Measurements from ENCODE around the gene DNAJC30. TPM values are rescaled to one million over a fixed set of nuclear protein-coding genes. Genes with fewer than 3 reads are reported as not detected.
A peak's percentile ranks its signal among the peaks of the same experiment; 100 is the strongest.

DNAJC30 gene
- total and polyA plus RNA-seq, 2 of the 8 experiments (the other 6 are each of a cell fraction or from before 2014, with no cell fraction given): 6.1 to 6.3 TPM

DNA sequence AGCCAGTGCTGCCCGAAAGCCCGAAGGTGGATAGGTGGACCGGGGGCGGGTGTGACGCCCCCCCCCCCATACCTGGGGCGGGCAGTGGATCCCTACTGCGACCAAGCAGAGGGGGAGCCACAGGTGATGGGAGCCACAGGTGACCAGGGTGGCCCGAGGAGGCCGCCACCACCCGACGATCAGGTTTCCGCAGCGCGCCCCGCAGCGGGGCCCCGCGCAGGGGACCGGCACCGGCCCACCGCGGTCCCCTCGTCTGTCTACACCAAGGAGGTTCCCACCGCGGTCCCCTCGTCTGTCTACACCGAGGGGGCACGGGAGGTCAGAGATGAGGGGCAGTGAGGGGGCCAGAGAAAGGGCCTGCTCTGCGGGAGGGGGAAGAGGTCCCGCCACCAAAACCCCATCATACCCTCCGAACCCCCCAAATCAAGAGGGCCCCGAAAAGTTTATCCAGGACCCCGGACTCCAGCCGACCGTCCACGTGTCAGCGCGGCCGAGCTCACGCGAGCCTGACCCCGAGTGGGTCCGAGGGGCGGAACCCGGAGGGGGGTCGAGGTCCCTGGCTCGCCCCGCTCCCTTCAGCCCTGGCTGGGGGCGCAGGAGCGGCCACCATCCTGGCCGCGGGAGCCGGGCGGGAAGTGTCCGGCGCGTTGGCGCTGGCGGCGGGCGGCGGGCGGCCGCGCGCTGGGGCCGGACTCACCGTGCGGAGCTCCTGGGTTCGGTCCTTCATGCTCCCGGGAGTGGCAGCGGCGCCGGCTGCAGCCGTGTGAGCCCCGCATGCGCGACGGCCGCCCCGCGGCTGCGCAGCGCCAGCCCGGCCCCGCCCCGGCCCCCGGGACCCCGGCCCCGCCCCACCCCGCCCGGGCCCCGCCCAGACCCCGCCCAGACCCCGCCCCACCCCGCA is 35.9 kb upstream of the DNAJC30 start, which contains the start of gene STX1A:
Gene STX1A, minus strand, starts transcription at position 765 of the 901 bp plus-strand sequence. Its CDS starts 38 bp downstream, at position 727.
- Histone ChIP-seq H2AFZ (ENCODE audit: low read length) (no peak within 1 kb of the TSS), H3K14ac (ENCODE audit: insufficient read length) (no peak within 1 kb of the TSS), H3K4ac (replicated peaks; ENCODE audit: insufficient read length, low read depth, low read length) (no peak within 1 kb of the TSS), H3K56ac (replicated peaks; ENCODE audit: insufficient read length, low read depth, low read length) (no peak within 1 kb of the TSS), H4K91ac (replicated peaks; ENCODE audit: insufficient read length, low read length) (no peak within 1 kb of the TSS), H3K36me3 (ENCODE audit: control insufficient read depth in 2 of 4, insufficient read depth in 4 of 4, low read length in 3 of 4) (no peaks in the 10 kb centered on the region), H3K18ac (ENCODE audit: extremely low read depth, low read length) (no peak within 1 kb of the TSS), H2BK15ac (ENCODE audit: low read length) (no peak within 1 kb of the TSS), H4K8ac (ENCODE audit: extremely low read depth, insufficient read depth, low read length) (peak within 1 kb of the TSS; percentile 51; the same call in 1 of the 2 replicates), H2BK5ac (ENCODE audit: low read depth, low read length) (no peak within 1 kb of the TSS), H3K4me2 (ENCODE audit: insufficient read depth in 1 of 2, low read depth in 2 of 2, low read length in 2 of 2) (peak within 1 kb of the TSS; percentile 68 to 91), H3K79me2 (ENCODE audit: control insufficient read depth in 1 of 2, insufficient read depth in 2 of 2, low read length in 2 of 2) (no peaks in the 10 kb centered on the region), H2BK20ac (ENCODE audit: low read length) (no peak within 1 kb of the TSS), H3K27me3 (replicated peaks in 1 of 4; ENCODE audit: control insufficient read depth in 3 of 4, extremely low read depth in 1 of 4, insufficient read depth in 3 of 4, low read length in 3 of 4) (peaks cover 0 to 18% (median 13%) of the 10 kb centered on the region in 4 experiments; a peak in 5 of 7 replicates), H3K9ac (replicated peaks in 1 of 4; ENCODE audit: extremely low read depth in 1 of 4, low read depth in 3 of 4, low read length in 3 of 4) (peak within 1 kb of the TSS; percentile 29 to 70 (median 52); a peak in 5 of 7 replicates), H4K20me1 (replicated peaks in 1 of 2; ENCODE audit: control insufficient read depth in 1 of 2, insufficient read depth in 2 of 2, low read length in 2 of 2) (peaks cover 8 to 10% of the 10 kb centered on the region in 2 experiments), H2BK12ac (ENCODE audit: low read depth, low read length) (no peak within 1 kb of the TSS), H3K79me1 (ENCODE audit: low read depth, low read length) (peaks cover 5% of the 10 kb centered on the region), H3K23me2 (ENCODE audit: low read depth, low read length) (peaks cover 3% of the 10 kb centered on the region; the same call in 1 of the 2 replicates), H2AK5ac (ENCODE audit: low read depth, low read length) (no peak within 1 kb of the TSS), H4K5ac (ENCODE audit: insufficient read length, low read depth, low read length) (no peak within 1 kb of the TSS), H3K23ac (ENCODE audit: insufficient read length) (no peak within 1 kb of the TSS), H3K4me3 (ENCODE audit: extremely low read depth in 1 of 4, insufficient read depth in 2 of 4, low read depth in 3 of 4, low read length in 4 of 4) (peak within 1 kb of the TSS; percentile 73 to 92 (median 86)), H3K9me3 (ENCODE audit: insufficient read depth in 2 of 2, low read depth in 1 of 2, low read length in 1 of 2) (no peaks in the 10 kb centered on the region), H3K4me1 (replicated peaks in 1 of 4; ENCODE audit: control insufficient read depth in 3 of 4, insufficient read depth in 4 of 4, low read length in 3 of 4) (no peaks in the 10 kb centered on the region; a peak in 3 of 7 replicates), H3K27ac (ENCODE audit: low read depth, low read length) (no peak within 1 kb of the TSS), H2BK120ac (replicated peaks; ENCODE audit: low read depth, low read length) (no peak within 1 kb of the TSS)
- DNase-seq (ENCODE audit: low read depth in 1 of 2, low spot score in 2 of 2) (no peak), FAIRE-seq (no peak)
- 5% methylated on average over 66 of the region's 96 CpGs; no CpG with 5 or more reads in 1 of the 2 experiments for WGBS, 2 experiments (ENCODE audit: extremely low coverage in 1 of 2, insufficient coverage in 1 of 2, insufficient read length in 1 of 2, insufficient replicate concordance in 2 of 2, low coverage in 1 of 2, low lambda C conversion rate in 2 of 2, missing lambda C conversion rate in 1 of 2)
- ChIA-PET POLR2A (ENCODE audit: partially characterized antibody) (interaction anchor here (0.9 to 1.5 kb wide), 8 partner anchors 10 to 141 kb away, joined by 3 to 7 read pairs (median 3); partner anchors contain the start of genes ABHD11 and TBL2), CTCF (ENCODE audit: partially characterized antibody) (interaction anchor here (0.8 to 2.2 kb wide), 10 partner anchors 8 to 112 kb away, joined by 3 to 14 read pairs (median 4); partner anchors contain the start of gene VPS37D)
- TF ChIP-seq SIN3A (conservative IDR thresholded peaks at IDR 0.05 in 1 of 2, IDR thresholded peaks at IDR 0.05 in 1 of 2; ENCODE audit: low read depth in 1 of 2, low read length in 2 of 2) (0 out of 4 replicates have a peak, but pooled peaks of 1 of the 2 experiments have one; percentile 39), CHD1 (IDR thresholded peaks at IDR 0.05; ENCODE audit: low read depth, low read length) (no peak), EGR1 (IDR thresholded peaks at IDR 0.05; ENCODE audit: borderline replicate concordance, low read depth, low read length) (no peak), RAD21 (IDR thresholded peaks at IDR 0.05 in 1 of 2, conservative IDR thresholded peaks at IDR 0.05 in 1 of 2; ENCODE audit: low read depth in 2 of 2, low read length in 2 of 2) (0 out of 4 replicates have a peak, but pooled peaks of 1 of the 2 experiments have one; percentile 2), BRCA1 (IDR thresholded peaks at IDR 0.05; ENCODE audit: low read depth, low read length) (no peak), MAFK (IDR thresholded peaks at IDR 0.05; ENCODE audit: low read depth, low read length) (no peak), POLR2A (IDR thresholded peaks at IDR 0.05; ENCODE audit: control extremely low read depth in 1 of 2, low read depth in 2 of 2, low read length in 2 of 2) (no peak)
- TF ChIP-seq, protein P1, sequence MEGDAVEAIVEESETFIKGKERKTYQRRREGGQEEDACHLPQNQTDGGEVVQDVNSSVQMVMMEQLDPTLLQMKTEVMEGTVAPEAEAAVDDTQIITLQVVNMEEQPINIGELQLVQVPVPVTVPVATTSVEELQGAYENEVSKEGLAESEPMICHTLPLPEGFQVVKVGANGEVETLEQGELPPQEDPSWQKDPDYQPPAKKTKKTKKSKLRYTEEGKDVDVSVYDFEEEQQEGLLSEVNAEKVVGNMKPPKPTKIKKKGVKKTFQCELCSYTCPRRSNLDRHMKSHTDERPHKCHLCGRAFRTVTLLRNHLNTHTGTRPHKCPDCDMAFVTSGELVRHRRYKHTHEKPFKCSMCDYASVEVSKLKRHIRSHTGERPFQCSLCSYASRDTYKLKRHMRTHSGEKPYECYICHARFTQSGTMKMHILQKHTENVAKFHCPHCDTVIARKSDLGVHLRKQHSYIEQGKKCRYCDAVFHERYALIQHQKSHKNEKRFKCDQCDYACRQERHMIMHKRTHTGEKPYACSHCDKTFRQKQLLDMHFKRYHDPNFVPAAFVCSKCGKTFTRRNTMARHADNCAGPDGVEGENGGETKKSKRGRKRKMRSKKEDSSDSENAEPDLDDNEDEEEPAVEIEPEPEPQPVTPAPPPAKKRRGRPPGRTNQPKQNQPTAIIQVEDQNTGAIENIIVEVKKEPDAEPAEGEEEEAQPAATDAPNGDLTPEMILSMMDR (IDR thresholded peaks at IDR 0.05; ENCODE audit: control extremely low read depth in 1 of 3, insufficient read depth in 1 of 3, low read depth in 1 of 3, low read length in 3 of 3): no peak
